HCT116 (cell line): Measurements from ENCODE around the gene ADARB2. TPM values are rescaled to one million over a fixed set of nuclear protein-coding genes. Genes with fewer than 3 reads are reported as not detected.

Experiments used
- ATAC-seq: fragments of 200-7000 bp; cut with Tn5 transposase; 2 replicates; pipeline ENCODE4 v1.9.1; 2020; ENCODE audit warnings: mild to moderate bottlenecking, moderate library complexity
- BruUV-seq: library from RNA; stranded (reverse); fragments of 400-500 nt; replicated peaks from 2 replicates; lab custom pipeline; 2021; lab: Mats Ljungman, UMichigan
- CTCF ChIA-PET: fragments of 300-600 bp; sonication (Branson Sonifier 250); formaldehyde crosslinking; loops from one replicate; lab custom pipeline; 2021; ENCODE audit warnings: antibody characterized with exemption; lab: Charles Lee
- POLR2A ChIA-PET: fragments of 300-600, 350-600 bp; sonication (Branson Sonifier 250); formaldehyde crosslinking; loops from one replicate; lab custom pipeline; 2021; ENCODE audit warnings: antibody characterized with exemption; lab: Charles Lee
- RAD21 ChIA-PET, 2 experiments: fragments of 300-600 bp; sonication (Branson Sonifier 250); formaldehyde crosslinking; loops; one replicate each; lab custom pipeline; 2023; ENCODE audit warnings: low total read pairs in 2 of 2; ENCODE audit not compliant: uncharacterized antibody in 2 of 2, unreplicated experiment in 2 of 2, low non-redundant PET in 1 of 2; lab: Charles Lee
- DNase-seq: peaks from one replicate; pipeline ENCODE4 v3.0.0-alpha.2; 2010; ENCODE audit warnings: low read depth, low spot score
- H2AFZ ChIP-seq: fragments of 200-600 bp; shearing (Covaris generic), sonication (generic); 2 replicates; pipeline ENCODE4 v1.6.1; 2017; ENCODE audit warnings: low read depth, mixed run types, mixed read lengths, antibody characterized with exemption, low read length; ENCODE audit not compliant: poor library complexity, severe bottlenecking
- H3K27ac ChIP-seq: 2 replicates; pipeline ENCODE4 v1.5.1; 2012; ENCODE audit warnings: low read depth, low read length
- H3K27me3 ChIP-seq: fragments of 200-600 bp; sonication (generic); 2 replicates; pipeline ENCODE4 v1.6.1; 2016; ENCODE audit warnings: mixed run types, low read length, mixed read lengths; ENCODE audit not compliant: insufficient read depth
- H3K36me3 ChIP-seq, 2 experiments: fragments of 200-500 bp in 1 of 2; fragments of 200-600 bp in 1 of 2; sonication (Bioruptor generic) in 1 of 2; sonication (generic) in 1 of 2; 2 replicates each; pipeline versions ENCODE4 v1.5.1 to v1.6.1; 2014 to 2016; ENCODE audit warnings: low read length in 2 of 2, inconsistent platforms in 1 of 2, mixed read lengths in 1 of 2, mixed run types in 1 of 2; ENCODE audit not compliant: insufficient read depth in 2 of 2, control insufficient read depth in 1 of 2
- H3K4me1 ChIP-seq, 2 experiments: fragments of 200-600 bp in 1 of 2; sonication (generic) in 1 of 2; 2 replicates each; pipeline versions ENCODE4 v1.5.1 to v1.6.1; 2012 to 2017; ENCODE audit warnings: low read length in 2 of 2, inconsistent platforms in 1 of 2, mild to moderate bottlenecking in 1 of 2, mixed read lengths in 1 of 2, mixed run types in 1 of 2, moderate library complexity in 1 of 2; ENCODE audit not compliant: insufficient read depth in 2 of 2, control insufficient read depth in 1 of 2
- H3K4me2 ChIP-seq: fragments of 200-600 bp; sonication (generic); 2 replicates; pipeline ENCODE4 v1.6.1; 2017; ENCODE audit warnings: mixed run types, low read length, mixed read lengths
- H3K4me3 ChIP-seq, 2 experiments: fragments of 200-600 bp in 1 of 2; sonication (generic) in 1 of 2; replicated peaks in 1 of 2; 2 replicates each; pipeline ENCODE4 v1.5.1; 2011 to 2016; ENCODE audit warnings: low read length in 2 of 2, control low read depth in 1 of 2, low read depth in 1 of 2, mild to moderate bottlenecking in 1 of 2, mixed read lengths in 1 of 2, mixed run types in 1 of 2
- H3K79me2 ChIP-seq: fragments of 200-600 bp; sonication (generic); 2 replicates; pipeline ENCODE4 v1.6.1; 2017; ENCODE audit warnings: mild to moderate bottlenecking, mixed run types, low read length, moderate library complexity, mixed read lengths; ENCODE audit not compliant: insufficient read depth
- H3K9ac ChIP-seq: fragments of 200-600 bp; sonication (generic); 2 replicates; pipeline ENCODE4 v1.6.1; 2016; ENCODE audit warnings: low read length, mixed read lengths
- H3K9me2 ChIP-seq: fragments of 200-600 bp; sonication (generic), shearing (Covaris generic); 2 replicates; pipeline ENCODE4 v1.6.1; 2017; ENCODE audit warnings: mixed run types, mild to moderate bottlenecking, moderate library complexity; ENCODE audit not compliant: insufficient read depth
- H3K9me3 ChIP-seq, 2 experiments: fragments of 200-500 bp in 1 of 2; fragments of 200-600 bp in 1 of 2; sonication (Bioruptor generic) in 1 of 2; sonication (generic) in 1 of 2; 2 replicates each; pipeline ENCODE4 v1.6.1; 2014 to 2017; ENCODE audit warnings: low read length in 2 of 2, mixed read lengths in 2 of 2, inconsistent platforms in 1 of 2, low read depth in 1 of 2, mild to moderate bottlenecking in 1 of 2, mixed run types in 1 of 2, moderate library complexity in 1 of 2; ENCODE audit not compliant: control insufficient read depth in 1 of 2, insufficient read depth in 1 of 2
- H4K20me1 ChIP-seq: fragments of 200-600 bp; sonication (generic), shearing (Covaris generic); 2 replicates; pipeline ENCODE4 v1.6.1; 2017; ENCODE audit warnings: mixed run types, mild to moderate bottlenecking, moderate library complexity; ENCODE audit not compliant: insufficient read depth
- EGR1 ChIP-seq: IDR thresholded peaks from 2 replicates; pipeline ENCODE4 v1.6.1; 2012; ENCODE audit warnings: low read depth
- RAD21 ChIP-seq: IDR thresholded peaks from 2 replicates; pipeline ENCODE4 v1.6.1; 2012; ENCODE audit warnings: low read depth, mild to moderate bottlenecking
- YY1 ChIP-seq: IDR thresholded peaks from 2 replicates; pipeline ENCODE4 v1.6.1; 2011; ENCODE audit warnings: low read length, low read depth, moderate library complexity, mild to moderate bottlenecking; ENCODE audit not compliant: insufficient replicate concordance; ENCODE audit errors: extremely low read depth
- ZFX ChIP-seq: fragments of 450-650 bp; IDR thresholded peaks from 2 replicates; pipeline ENCODE4 v1.6.1; 2017
- intact Hi-C: fragments of 100-400 bp; cut with micrococcal nuclease; formaldehyde crosslinking; loops from 2 replicates; pipeline ENCODE4 v1.10.0; 2022
- total RNA-seq: library from RNA; stranded (reverse); gene quantifications from one replicate; pipeline ENCODE4 v1.2.1, GENCODE V29; 2021; ENCODE audit not compliant: unreplicated experiment
- TF ChIP-seq, protein P1 (sequence below), 3 experiments: fragments of 200-600 bp in 1 of 3; sonication (generic) in 1 of 3; IDR thresholded peaks in 2 of 3; conservative IDR thresholded peaks in 1 of 3; 2 replicates each; pipeline ENCODE4 v1.5.1; 2012 to 2017; ENCODE audit warnings: low read depth in 2 of 3, low read length in 2 of 3, antibody characterized with exemption in 1 of 3, borderline replicate concordance in 1 of 3, control low read depth in 1 of 3, mild to moderate bottlenecking in 1 of 3, mixed read lengths in 1 of 3, mixed run types in 1 of 3, moderate library complexity in 1 of 3; ENCODE audit not compliant: insufficient read depth in 1 of 3
- TF ChIP-seq, protein P2 (sequence below): IDR thresholded peaks from 2 replicates; pipeline ENCODE4 v1.6.1; 2011; ENCODE audit warnings: mild to moderate bottlenecking, low read length, moderate library complexity; ENCODE audit not compliant: insufficient replicate concordance; ENCODE audit errors: extremely low read depth

ADARB2 gene
- total RNA-seq, 1 experiment from 2014 or later = not detected

GRCh38 chr10:1368842-1369171 is 368.5 kb downstream of the ADARB2 start:
- ChIA-PET RAD21 (interaction anchor here (0.6 to 0.7 kb wide), 2 partner anchors 126 to 953 kb away, joined by 3 read pairs; no protein-coding TSS in a partner anchor), CTCF (interaction anchor here (1.0 to 1.7 kb wide), 13 partner anchors 9 to 259 kb away, joined by 3 to 15 read pairs (median 6); no protein-coding TSS in a partner anchor)
- peak overlapping the region; percentile 0; the same call in 1 of the 2 replicates for H3K4me2 ChIP-seq

More at GRCh38 chr10:1368842-1369171, 368.5 kb downstream of the ADARB2 start:
- peak; percentile 99 for ATAC-seq
- peaks cover 16% of the 10 kb centered on the region; the same call in 1 of the 2 replicates for H3K27me3 ChIP-seq
- POLR2A ChIA-PET = interaction anchor here (1.0 kb wide), 2 partner anchors 11 to 16 kb away, joined by 3 to 4 read pairs; no protein-coding TSS in a partner anchor
- no peaks in the 10 kb centered on the region for H4K20me1 ChIP-seq
- H3K4me1 ChIP-seq = no peaks in the 10 kb centered on the region
- no peak overlapping the region for H3K4me3 ChIP-seq
- H3K79me2 ChIP-seq = no peaks in the 10 kb centered on the region
- BruUV-seq = no TSS peak
- intact Hi-C loops = loop anchor here (5.0 kb wide), 1 partner anchor 257 kb away; no protein-coding TSS in a partner anchor
- H3K9ac ChIP-seq = no peak overlapping the region
- TF ChIP-seq, protein P1, sequence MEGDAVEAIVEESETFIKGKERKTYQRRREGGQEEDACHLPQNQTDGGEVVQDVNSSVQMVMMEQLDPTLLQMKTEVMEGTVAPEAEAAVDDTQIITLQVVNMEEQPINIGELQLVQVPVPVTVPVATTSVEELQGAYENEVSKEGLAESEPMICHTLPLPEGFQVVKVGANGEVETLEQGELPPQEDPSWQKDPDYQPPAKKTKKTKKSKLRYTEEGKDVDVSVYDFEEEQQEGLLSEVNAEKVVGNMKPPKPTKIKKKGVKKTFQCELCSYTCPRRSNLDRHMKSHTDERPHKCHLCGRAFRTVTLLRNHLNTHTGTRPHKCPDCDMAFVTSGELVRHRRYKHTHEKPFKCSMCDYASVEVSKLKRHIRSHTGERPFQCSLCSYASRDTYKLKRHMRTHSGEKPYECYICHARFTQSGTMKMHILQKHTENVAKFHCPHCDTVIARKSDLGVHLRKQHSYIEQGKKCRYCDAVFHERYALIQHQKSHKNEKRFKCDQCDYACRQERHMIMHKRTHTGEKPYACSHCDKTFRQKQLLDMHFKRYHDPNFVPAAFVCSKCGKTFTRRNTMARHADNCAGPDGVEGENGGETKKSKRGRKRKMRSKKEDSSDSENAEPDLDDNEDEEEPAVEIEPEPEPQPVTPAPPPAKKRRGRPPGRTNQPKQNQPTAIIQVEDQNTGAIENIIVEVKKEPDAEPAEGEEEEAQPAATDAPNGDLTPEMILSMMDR (IDR thresholded peaks at IDR 0.05 in 2 of 3, conservative IDR thresholded peaks at IDR 0.05 in 1 of 3; ENCODE audit: borderline replicate concordance in 1 of 3, insufficient read depth in 1 of 3, low read depth in 2 of 3, low read length in 2 of 3) = peak; percentile 25 to 85 (median 70); a peak in 4 of 6 replicates
- TF ChIP-seq RAD21 (peak; percentile 47), ZFX (no peak), EGR1 (no peak), YY1 (peak; percentile 32)
- TF ChIP-seq, protein P2, sequence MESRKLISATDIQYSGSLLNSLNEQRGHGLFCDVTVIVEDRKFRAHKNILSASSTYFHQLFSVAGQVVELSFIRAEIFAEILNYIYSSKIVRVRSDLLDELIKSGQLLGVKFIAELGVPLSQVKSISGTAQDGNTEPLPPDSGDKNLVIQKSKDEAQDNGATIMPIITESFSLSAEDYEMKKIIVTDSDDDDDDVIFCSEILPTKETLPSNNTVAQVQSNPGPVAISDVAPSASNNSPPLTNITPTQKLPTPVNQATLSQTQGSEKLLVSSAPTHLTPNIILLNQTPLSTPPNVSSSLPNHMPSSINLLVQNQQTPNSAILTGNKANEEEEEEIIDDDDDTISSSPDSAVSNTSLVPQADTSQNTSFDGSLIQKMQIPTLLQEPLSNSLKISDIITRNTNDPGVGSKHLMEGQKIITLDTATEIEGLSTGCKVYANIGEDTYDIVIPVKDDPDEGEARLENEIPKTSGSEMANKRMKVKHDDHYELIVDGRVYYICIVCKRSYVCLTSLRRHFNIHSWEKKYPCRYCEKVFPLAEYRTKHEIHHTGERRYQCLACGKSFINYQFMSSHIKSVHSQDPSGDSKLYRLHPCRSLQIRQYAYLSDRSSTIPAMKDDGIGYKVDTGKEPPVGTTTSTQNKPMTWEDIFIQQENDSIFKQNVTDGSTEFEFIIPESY = no peak
- H3K9me3 ChIP-seq = no peaks in the 10 kb centered on the region
- H3K27ac ChIP-seq = no peak overlapping the region
- H3K36me3 ChIP-seq = no peaks in the 10 kb centered on the region
- peak overlapping the region; percentile 19 for H2AFZ ChIP-seq
- no peaks in the 10 kb centered on the region for H3K9me2 ChIP-seq
- peak; percentile 45 for DNase-seq
